Colonic mucosa (tissue), 4 donors: ENCODE data around the gene BORCS5. TPM values are rescaled to one million over a fixed set of nuclear protein-coding genes. Genes with fewer than 3 reads are reported as not detected.

Experiments
- DNase-seq: peaks from one replicate; pipeline ENCODE4 v3.0.0-alpha.2; 2020
- H3K27ac ChIP-seq: fragments of 200-600 bp; one replicate; pipeline ENCODE4 v1.8.0; 2021
- H3K27me3 ChIP-seq: fragments of 200-600 bp; one replicate; pipeline ENCODE4 v1.8.0; 2021
- H3K36me3 ChIP-seq: fragments of 200-600 bp; one replicate; pipeline ENCODE4 v1.8.0; 2021
- H3K4me1 ChIP-seq: fragments of 200-600 bp; one replicate; pipeline ENCODE4 v1.8.0; 2021; ENCODE audit warnings: mild to moderate bottlenecking
- H3K4me3 ChIP-seq: fragments of 200-600 bp; one replicate; pipeline ENCODE4 v1.8.0; 2021
- H3K9ac ChIP-seq, 2 donors: one replicate each; pipeline ENCODE4 v1.7.0; 2013; ENCODE audit warnings: control low read depth in 2 of 2, low read depth in 2 of 2, low read length in 2 of 2
- H3K9me3 ChIP-seq: fragments of 200-600 bp; one replicate; pipeline ENCODE4 v1.8.0; 2021
- CTCF ChIP-seq: fragments of 200-600 bp; IDR thresholded peaks from one replicate; pipeline ENCODE4 v1.8.0; 2022; ENCODE audit warnings: antibody characterized with exemption, mild to moderate bottlenecking
- intact Hi-C: fragments of 100-400 bp; cut with DNase I; formaldehyde crosslinking; loops from one replicate; pipeline ENCODE4 v1.14.1; 2022
- total RNA-seq, 2 donors: library from RNA; stranded (reverse); fragmentation: NEBNext Ultra II Directional in 1 of 2; extraction: Animal tissue kit (Norgen Biotek cat#: 25700) in 1 of 2; gene quantifications; one replicate each; pipeline ENCODE4 v1.2.1, GENCODE V29; 2021
- donor health status: healthy.
- donor health status: DM: no; HTN: no; CAD: no.
- donor health status: DM: no; HTN: no; CAD: no.

The BORCS5 gene
- total RNA-seq, 2 donors from 2014 or later, result 10.7 to 12.4 TPM

GRCh38 chr12:12357719-12358461, 1.0 kb downstream of the BORCS5 start:
- H3K9ac ChIP-seq, result peak overlapping the region; percentile 79 to 96
- intact Hi-C loops, result no loop called here
- no peaks in the 10 kb centered on the region for H3K9me3 ChIP-seq
- DNase-seq, result no peak
- TF ChIP-seq CTCF, result no peak
- H3K27me3 ChIP-seq, result no peaks in the 10 kb centered on the region
- peak overlapping the region; percentile 52 for H3K4me3 ChIP-seq
- no peaks in the 10 kb centered on the region for H3K36me3 ChIP-seq
- H3K27ac ChIP-seq, result peak overlapping the region; percentile 92
- no peaks in the 10 kb centered on the region for H3K4me1 ChIP-seq

GRCh38 chr12:12358528-12358927, 1.6 kb downstream of the BORCS5 start:
- no peaks in the 10 kb centered on the region for H3K27me3 ChIP-seq
- no peaks in the 10 kb centered on the region for H3K9me3 ChIP-seq
- no peak for DNase-seq
- intact Hi-C loops, result no loop called here
- H3K4me3 ChIP-seq, result no peak overlapping the region
- no peaks in the 10 kb centered on the region for H3K4me1 ChIP-seq
- no peaks in the 10 kb centered on the region for H3K36me3 ChIP-seq
- TF ChIP-seq CTCF, result no peak
- peak overlapping the region; percentile 92 for H3K27ac ChIP-seq
- H3K9ac ChIP-seq, result peak overlapping the region in 1 of 2 donors; percentile 96

- Histone ChIP-seq H3K4me1 (no peaks in the 10 kb centered on the region), H3K27me3 (no peaks in the 10 kb centered on the region), H3K9ac (no peak overlapping the region), H3K9me3 (no peaks in the 10 kb centered on the region), H3K4me3 (no peak overlapping the region), H3K36me3 (no peaks in the 10 kb centered on the region), H3K27ac (no peak overlapping the region)
- no peak for DNase-seq
- no peak for TF ChIP-seq CTCF
- intact Hi-C loops, result no loop called here
These were observed 8.0 kb downstream of the BORCS5 start for GRCh38 chr12:12364787-12365445.

DNA sequence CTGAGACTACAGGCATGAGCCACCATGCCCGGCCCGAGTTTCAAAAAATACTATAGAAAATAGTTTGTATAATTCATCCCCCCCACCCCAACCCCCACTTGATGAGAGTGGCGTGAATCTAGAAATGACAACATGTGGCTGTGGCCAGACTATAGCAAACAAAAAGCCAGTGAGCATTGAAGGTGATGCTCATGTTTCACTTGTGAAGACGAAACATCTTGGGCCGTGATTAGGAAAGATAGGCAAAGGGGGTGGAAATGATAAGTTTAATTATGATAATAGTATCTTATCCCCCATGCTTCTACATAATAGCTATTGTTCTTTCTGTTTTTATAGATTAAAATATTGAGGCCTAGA, 8.5 kb downstream of the BORCS5 start:
- Histone ChIP-seq H3K36me3 (no peaks in the 10 kb centered on the region), H3K4me3 (no peak overlapping the region), H3K9ac (no peak overlapping the region), H3K9me3 (no peaks in the 10 kb centered on the region), H3K4me1 (no peaks in the 10 kb centered on the region), H3K27ac (no peak overlapping the region), H3K27me3 (no peaks in the 10 kb centered on the region)
- intact Hi-C loops, result no loop called here
- no peak for TF ChIP-seq CTCF
- DNase-seq, result no peak

- no peak overlapping the region for H3K4me3 ChIP-seq
- no peak for TF ChIP-seq CTCF
- H3K9me3 ChIP-seq, result no peaks in the 10 kb centered on the region
- DNase-seq, result no peak
- no peak overlapping the region for H3K9ac ChIP-seq
- no peaks in the 10 kb centered on the region for H3K27me3 ChIP-seq
- intact Hi-C loops, result no loop called here
- no peak overlapping the region for H3K27ac ChIP-seq
- H3K36me3 ChIP-seq, result no peaks in the 10 kb centered on the region
- no peaks in the 10 kb centered on the region for H3K4me1 ChIP-seq
These were observed 9.1 kb downstream of the BORCS5 start for GRCh38 chr12:12365931-12366431.
